GM12891 (cell line): ENCODE results near the gene PAQR4.

Experiments used
- DNase-seq: peaks from one replicate; pipeline ENCODE4 v3.0.0; 2011; ENCODE audit warnings: low spot score; ENCODE audit not compliant: insufficient read length
- FAIRE-seq: peaks from 2 replicates; lab custom pipeline; 2011; peaks lifted over from hg19 to GRCh38; lab: Jason Lieb, UNC
- PAX5 ChIP-seq: IDR thresholded peaks from 2 replicates; pipeline ENCODE4 v1.6.1; 2011; ENCODE audit warnings: low read length, moderate library complexity, mild to moderate bottlenecking; ENCODE audit not compliant: insufficient read depth, severe bottlenecking
- POLR2A ChIP-seq: IDR thresholded peaks from 2 replicates; pipeline ENCODE4 v1.6.1; 2011; ENCODE audit warnings: low read depth, low read length, control low read depth
- POLR2AphosphoS5 ChIP-seq: IDR thresholded peaks from 2 replicates; pipeline ENCODE4 v1.6.1; 2011; ENCODE audit warnings: low read depth, low read length, control low read depth
- POU2F2 ChIP-seq: IDR thresholded peaks from 2 replicates; pipeline ENCODE4 v1.6.1; 2011; ENCODE audit warnings: low read depth, mild to moderate bottlenecking, control low read depth, low read length, moderate library complexity
- SPI1 ChIP-seq: IDR thresholded peaks from 2 replicates; pipeline ENCODE4 v1.6.1; 2011; ENCODE audit warnings: low read depth, low read length, control low read depth
- TAF1 ChIP-seq: IDR thresholded peaks from 2 replicates; pipeline ENCODE4 v1.6.1; 2011; ENCODE audit warnings: low read depth, low read length, control low read depth

The PAQR4 gene

GRCh38 chr16:3001316-3001715 is 32.2 kb downstream of the PAQR4 start:
- DNase-seq (no peak), FAIRE-seq (no peak)
- no peak for TF ChIP-seq POU2F2

GRCh38 chr16:3003582-3004270 is 34.6 kb downstream of the PAQR4 start:
- FAIRE-seq (peak; percentile 99), DNase-seq (peak; percentile 99)
- TF ChIP-seq POU2F2, result no peak
- peak; percentile 24 for TF ChIP-seq PAX5

GRCh38 chr16:3004319-3004718 is 35.2 kb downstream of the PAQR4 start:
- FAIRE-seq, result no peak
- TF ChIP-seq PAX5 (no peak), TAF1 (no peak), POLR2A (no peak), POLR2AphosphoS5 (no peak), POU2F2 (no peak), SPI1 (no peak)
- no peak for DNase-seq

DNA sequence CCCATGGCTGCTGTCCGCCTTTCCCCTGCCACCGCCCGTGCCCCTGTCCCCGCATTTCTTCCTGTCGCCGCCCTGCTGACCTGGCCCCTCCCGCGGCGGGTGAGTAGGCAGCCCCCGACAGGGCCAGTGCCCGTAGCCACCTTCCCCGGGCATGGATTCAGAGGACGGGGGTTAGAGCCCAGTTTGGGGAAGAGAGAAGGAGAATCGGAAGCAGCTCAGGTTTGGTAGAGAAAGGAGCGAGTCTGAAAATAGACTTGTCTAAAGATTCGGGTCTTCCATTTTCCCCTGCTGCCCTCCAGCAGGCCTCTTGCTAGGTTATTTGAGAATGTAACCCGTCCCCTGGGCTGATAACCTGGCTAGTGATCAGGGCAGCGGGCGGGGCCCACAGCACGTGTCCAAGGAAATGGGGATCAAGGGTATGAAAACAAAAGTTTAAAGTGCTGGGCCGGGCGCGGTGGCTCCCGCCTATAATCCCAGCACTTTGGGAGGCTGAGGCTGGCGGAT is 35.7 kb downstream of the PAQR4 start:
- FAIRE-seq (no peak), DNase-seq (no peak)
- TF ChIP-seq POLR2A, result no peak
- no peak for TF ChIP-seq PAX5
- no peak for TF ChIP-seq TAF1
- no peak for TF ChIP-seq POU2F2
- TF ChIP-seq POLR2AphosphoS5, result no peak
- no peak for TF ChIP-seq SPI1

DNA sequence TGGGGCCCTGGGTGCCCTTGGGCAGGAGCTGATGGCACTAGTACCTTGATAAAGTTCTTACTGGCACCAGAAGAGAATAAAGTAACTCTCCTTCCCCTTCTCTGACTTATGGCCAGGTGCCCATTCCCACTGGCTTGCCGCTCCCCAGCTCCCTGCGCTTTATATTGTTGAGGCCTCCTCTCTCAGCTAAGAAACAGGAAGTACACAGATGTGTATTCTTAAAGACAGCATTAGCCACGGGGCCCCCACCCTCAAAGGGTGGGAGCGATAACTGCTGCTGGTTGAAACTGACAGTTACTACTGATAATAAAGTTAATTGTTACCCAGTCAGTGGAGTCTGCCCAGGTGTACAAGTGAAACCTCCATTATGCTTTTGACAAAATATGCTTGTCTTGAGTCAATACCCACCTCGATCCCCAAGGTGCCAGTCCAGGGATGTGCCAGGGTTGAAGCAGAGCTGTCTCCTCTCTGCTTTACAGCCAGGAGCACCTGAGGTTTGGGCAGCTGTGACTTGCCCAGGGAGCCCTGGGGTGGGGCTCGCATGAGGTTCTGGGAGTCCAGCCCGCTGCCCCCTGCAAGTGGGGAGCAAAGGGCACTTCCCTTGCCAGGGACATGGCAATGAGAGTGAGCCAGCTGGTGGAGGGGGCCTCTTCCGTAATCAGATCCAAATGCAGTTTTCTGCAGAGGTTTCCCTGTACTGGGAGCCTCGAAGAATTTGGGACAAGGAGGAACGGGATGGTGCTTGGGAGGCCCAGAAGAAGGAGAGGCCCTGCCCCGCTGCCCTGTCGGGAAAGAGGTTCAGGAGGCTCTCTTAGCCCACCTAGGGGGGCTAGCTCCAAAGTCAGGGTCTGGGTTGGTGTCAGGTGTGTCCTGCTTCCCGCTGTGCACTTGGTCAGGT is 38.2 kb downstream of the PAQR4 start:
- FAIRE-seq (peak; percentile 74), DNase-seq (no peak)
- no peak for TF ChIP-seq POU2F2
- TF ChIP-seq POLR2A, result no peak
- no peak for TF ChIP-seq SPI1
- TF ChIP-seq TAF1, result no peak
- TF ChIP-seq POLR2AphosphoS5, result no peak
- no peak for TF ChIP-seq PAX5

GRCh38 chr16:3007957-3008689 is 39.0 kb downstream of the PAQR4 start:
- DNase-seq (no peak), FAIRE-seq (peak; percentile 43)
- no peak for TF ChIP-seq POLR2AphosphoS5
- TF ChIP-seq SPI1, result no peak
- no peak for TF ChIP-seq TAF1
- no peak for TF ChIP-seq POU2F2
- TF ChIP-seq PAX5, result no peak
- TF ChIP-seq POLR2A, result no peak

DNA sequence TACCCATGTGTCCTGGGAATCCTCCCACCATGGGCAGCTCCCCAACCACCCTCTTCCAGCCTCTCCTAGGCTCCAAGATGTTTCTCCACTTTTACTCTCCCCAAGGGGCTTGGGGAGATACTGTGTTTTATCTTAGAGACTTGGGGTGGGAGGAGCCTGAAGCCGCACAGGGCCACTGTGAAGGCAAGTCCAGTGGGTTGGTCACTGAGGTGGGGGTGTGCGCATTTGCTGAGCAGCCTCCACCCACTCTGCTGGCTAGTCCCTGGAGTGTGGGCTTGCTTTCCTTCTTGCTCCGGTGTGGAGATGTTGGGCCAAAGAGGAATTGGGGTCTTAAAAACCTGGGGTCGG is 39.5 kb downstream of the PAQR4 start:
- FAIRE-seq (no peak), DNase-seq (no peak)
- TF ChIP-seq TAF1 (no peak), PAX5 (no peak), SPI1 (no peak), POU2F2 (no peak), POLR2AphosphoS5 (no peak), POLR2A (no peak)

GRCh38 chr16:3009568-3010390 is 40.6 kb downstream of the PAQR4 start:
- FAIRE-seq, result no peak
- TF ChIP-seq SPI1 (no peak), TAF1 (no peak), POLR2A (no peak), PAX5 (no peak), POU2F2 (no peak), POLR2AphosphoS5 (no peak)
- DNase-seq, result no peak
